ENCODE data around the gene SLPI.

DNA sequence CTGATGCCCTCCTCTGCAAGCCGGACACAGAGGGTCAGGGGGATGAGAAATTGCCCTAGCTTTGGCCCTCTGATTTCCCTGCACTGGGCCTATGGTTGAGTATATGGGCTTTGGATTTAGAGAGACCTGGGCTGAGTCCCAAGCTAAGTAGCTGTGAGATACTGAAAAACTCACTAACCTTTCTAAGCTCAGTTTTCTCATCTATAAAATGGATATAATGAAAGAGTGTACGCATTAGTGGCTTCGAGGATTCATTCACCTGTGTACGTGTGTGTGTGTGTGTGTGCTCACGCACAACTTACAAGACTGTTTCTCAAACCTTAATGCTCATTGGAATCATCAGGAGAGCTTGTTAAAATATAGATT is 39.6 kb upstream of the SLPI start:
- TF ChIP-seq, protein P1, sequence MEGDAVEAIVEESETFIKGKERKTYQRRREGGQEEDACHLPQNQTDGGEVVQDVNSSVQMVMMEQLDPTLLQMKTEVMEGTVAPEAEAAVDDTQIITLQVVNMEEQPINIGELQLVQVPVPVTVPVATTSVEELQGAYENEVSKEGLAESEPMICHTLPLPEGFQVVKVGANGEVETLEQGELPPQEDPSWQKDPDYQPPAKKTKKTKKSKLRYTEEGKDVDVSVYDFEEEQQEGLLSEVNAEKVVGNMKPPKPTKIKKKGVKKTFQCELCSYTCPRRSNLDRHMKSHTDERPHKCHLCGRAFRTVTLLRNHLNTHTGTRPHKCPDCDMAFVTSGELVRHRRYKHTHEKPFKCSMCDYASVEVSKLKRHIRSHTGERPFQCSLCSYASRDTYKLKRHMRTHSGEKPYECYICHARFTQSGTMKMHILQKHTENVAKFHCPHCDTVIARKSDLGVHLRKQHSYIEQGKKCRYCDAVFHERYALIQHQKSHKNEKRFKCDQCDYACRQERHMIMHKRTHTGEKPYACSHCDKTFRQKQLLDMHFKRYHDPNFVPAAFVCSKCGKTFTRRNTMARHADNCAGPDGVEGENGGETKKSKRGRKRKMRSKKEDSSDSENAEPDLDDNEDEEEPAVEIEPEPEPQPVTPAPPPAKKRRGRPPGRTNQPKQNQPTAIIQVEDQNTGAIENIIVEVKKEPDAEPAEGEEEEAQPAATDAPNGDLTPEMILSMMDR (IDR thresholded peaks at IDR 0.05): no peak
- no peak for TF ChIP-seq POLR2A (IDR thresholded peaks at IDR 0.05)
